GM19023 (cell line): Measurements from ENCODE around the gene MMP2.

ENCODE experiments used
- ATAC-seq: cut with Tn5 transposase; IDR thresholded peaks from one replicate; pipeline ENCODE4 v1.9.1; 2021; ENCODE audit warnings: mild to moderate bottlenecking, moderate library complexity; ENCODE audit not compliant: unreplicated experiment

The MMP2 gene

GRCh38 chr16:55468352-55468990, 10.5 kb upstream of the MMP2 start:
- no peak for ATAC-seq

GRCh38 chr16:55469821-55470532, 9.0 kb upstream of the MMP2 start:
- ATAC-seq = no peak

- no peak for ATAC-seq
Observed at GRCh38 chr16:55470533-55471371, 8.2 kb upstream of the MMP2 start.

- ATAC-seq = no peak
Observed at GRCh38 chr16:55471448-55472097, 7.4 kb upstream of the MMP2 start.

- no peak for ATAC-seq
Observed at GRCh38 chr16:55473587-55473986, 5.4 kb upstream of the MMP2 start.

GRCh38 chr16:55474821-55475220, 4.2 kb upstream of the MMP2 start:
- no peak for ATAC-seq

- no peak for ATAC-seq
Observed at GRCh38 chr16:55475919-55476318, 3.1 kb upstream of the MMP2 start.

GRCh38 chr16:55476625-55477533, 2.1 kb upstream of the MMP2 start:
- ATAC-seq = no peak

GRCh38 chr16:55477736-55478135, 1.3 kb upstream of the MMP2 start:
- no peak for ATAC-seq

- no peak for ATAC-seq
Observed at GRCh38 chr16:55479430-55480140, 587 bp downstream of the MMP2 start.

GRCh38 chr16:55480228-55480655, 1.2 kb downstream of the MMP2 start:
- ATAC-seq = no peak

- no peak for ATAC-seq
Observed at GRCh38 chr16:55481023-55481422, 2.0 kb downstream of the MMP2 start.

- ATAC-seq = no peak
Observed at GRCh38 chr16:55482056-55482455, 3.1 kb downstream of the MMP2 start.

- ATAC-seq = no peak
Observed at GRCh38 chr16:55487048-55487803, 8.2 kb downstream of the MMP2 start.

GRCh38 chr16:55488306-55488705, 9.3 kb downstream of the MMP2 start:
- ATAC-seq = no peak

- no peak for ATAC-seq
Observed at GRCh38 chr16:55489119-55489955, 10.3 kb downstream of the MMP2 start.

- no peak for ATAC-seq
Observed at GRCh38 chr16:55489956-55490265, 10.9 kb downstream of the MMP2 start.

GRCh38 chr16:55490301-55490700, 11.3 kb downstream of the MMP2 start:
- ATAC-seq = no peak
